Measurements from ENCODE around the gene FAM193A.
"Not testable (repeated sequence)": the region's sequence is repeated elsewhere in the genome, so short reads cannot be mapped to it uniquely, and the experiment has no call there.

The FAM193A gene

GRCh38 chr4:2651998-2652397, 115.6 kb downstream of the FAM193A start:
- DNase-seq (ENCODE audit: low spot score) = no peak

GRCh38 chr4:2652415-2653160, 116.1 kb downstream of the FAM193A start:
- DNase-seq (ENCODE audit: low spot score) = no peak

GRCh38 chr4:2660596-2661211, 124.3 kb downstream of the FAM193A start:
- peak; percentile 1 for DNase-seq (ENCODE audit: low spot score)

- no peak for DNase-seq (ENCODE audit: low spot score)
Observed at GRCh38 chr4:2662598-2662997, 126.2 kb downstream of the FAM193A start.

- no peak for DNase-seq (ENCODE audit: low spot score)
Observed at GRCh38 chr4:2663275-2663674, 126.8 kb downstream of the FAM193A start.

GRCh38 chr4:2666722-2667247, 130.3 kb downstream of the FAM193A start:
- DNase-seq (ENCODE audit: low spot score) = no peak

GRCh38 chr4:2667428-2667827, 131.0 kb downstream of the FAM193A start:
- DNase-seq (ENCODE audit: low spot score) = no peak

- DNase-seq (ENCODE audit: low spot score) = no peak
Observed at GRCh38 chr4:2671267-2671895, 134.9 kb downstream of the FAM193A start.

GRCh38 chr4:2672082-2672481, 135.6 kb downstream of the FAM193A start:
- DNase-seq (ENCODE audit: low spot score) = no peak

GRCh38 chr4:2672700-2673099, 136.3 kb downstream of the FAM193A start:
- DNase-seq (ENCODE audit: low spot score) = no peak

GRCh38 chr4:2673157-2673556, 136.7 kb downstream of the FAM193A start:
- DNase-seq (ENCODE audit: low spot score) = no peak

- DNase-seq (ENCODE audit: low spot score) = not testable (repeated sequence)
Observed at GRCh38 chr4:2679762-2680161, 143.3 kb downstream of the FAM193A start.

- no peak for DNase-seq (ENCODE audit: low spot score)
Observed at GRCh38 chr4:2684486-2684885, 148.0 kb downstream of the FAM193A start.

- DNase-seq (ENCODE audit: low spot score) = no peak
Observed at GRCh38 chr4:2685541-2685940, 149.1 kb downstream of the FAM193A start.

GRCh38 chr4:2686379-2687265, 150.2 kb downstream of the FAM193A start:
- DNase-seq (ENCODE audit: low spot score) = no peak

- no peak for DNase-seq (ENCODE audit: low spot score)
Observed at GRCh38 chr4:2688281-2688680, 151.8 kb downstream of the FAM193A start.

- DNase-seq (ENCODE audit: low spot score) = no peak
Observed at GRCh38 chr4:2688697-2689096, 152.2 kb downstream of the FAM193A start.

- DNase-seq (ENCODE audit: low spot score) = no peak
Observed at GRCh38 chr4:2689114-2689513, 152.7 kb downstream of the FAM193A start.

- DNase-seq (ENCODE audit: low spot score) = no peak
Observed at GRCh38 chr4:2689825-2690700, 153.6 kb downstream of the FAM193A start.

- DNase-seq (ENCODE audit: low spot score) = no peak
Observed at GRCh38 chr4:2691313-2691712, 154.9 kb downstream of the FAM193A start.

- DNase-seq (ENCODE audit: low spot score) = no peak
Observed at GRCh38 chr4:2691952-2692435, 155.5 kb downstream of the FAM193A start.
